Measurements from ENCODE around the gene PITPNC1.

The PITPNC1 gene

GRCh38 chr17:67566656-67567055 lies 189.6 kb downstream of the PITPNC1 start:
- in situ Hi-C loops (cut with HindIII; ENCODE audit: low sequenced_read_pairs), result no loop called here

GRCh38 chr17:67569015-67569451 lies 192.0 kb downstream of the PITPNC1 start:
- in situ Hi-C loops (cut with HindIII; ENCODE audit: low sequenced_read_pairs), result no loop called here

GRCh38 chr17:67569873-67570272 lies 192.8 kb downstream of the PITPNC1 start:
- in situ Hi-C loops (cut with HindIII; ENCODE audit: low sequenced_read_pairs), result loop anchor here (10.0 kb wide), 1 partner anchor 145 kb away; no protein-coding TSS in a partner anchor

GRCh38 chr17:67570797-67571196 lies 193.7 kb downstream of the PITPNC1 start:
- in situ Hi-C loops (cut with HindIII; ENCODE audit: low sequenced_read_pairs), result loop anchor here (10.0 kb wide), 1 partner anchor 146 kb away; no protein-coding TSS in a partner anchor

- in situ Hi-C loops (cut with HindIII; ENCODE audit: low sequenced_read_pairs), result loop anchor here (10.0 kb wide), 1 partner anchor 147 kb away; no protein-coding TSS in a partner anchor
These were observed 194.4 kb downstream of the PITPNC1 start for GRCh38 chr17:67571478-67571877.

GRCh38 chr17:67573987-67574657 lies 197.0 kb downstream of the PITPNC1 start:
- in situ Hi-C loops (cut with HindIII; ENCODE audit: low sequenced_read_pairs), result loop anchor here (10.0 kb wide), 1 partner anchor 149 kb away; no protein-coding TSS in a partner anchor

GRCh38 chr17:67574658-67575293 lies 197.7 kb downstream of the PITPNC1 start:
- in situ Hi-C loops (cut with HindIII; ENCODE audit: low sequenced_read_pairs), result loop anchor here (10.0 kb wide), 1 partner anchor 150 kb away; no protein-coding TSS in a partner anchor

- in situ Hi-C loops (cut with HindIII; ENCODE audit: low sequenced_read_pairs), result loop anchor here (10.0 kb wide), 1 partner anchor 151 kb away; no protein-coding TSS in a partner anchor
These were observed 198.2 kb downstream of the PITPNC1 start for GRCh38 chr17:67575325-67575724.

GRCh38 chr17:67576471-67577115 lies 199.5 kb downstream of the PITPNC1 start:
- in situ Hi-C loops (cut with HindIII; ENCODE audit: low sequenced_read_pairs), result loop anchor here (10.0 kb wide), 1 partner anchor 152 kb away; no protein-coding TSS in a partner anchor

- in situ Hi-C loops (cut with HindIII; ENCODE audit: low sequenced_read_pairs), result loop anchor here (10.0 kb wide), 1 partner anchor 153 kb away; no protein-coding TSS in a partner anchor
These were observed 200.5 kb downstream of the PITPNC1 start for GRCh38 chr17:67577429-67578141.

GRCh38 chr17:67578142-67578457 lies 201.0 kb downstream of the PITPNC1 start:
- in situ Hi-C loops (cut with HindIII; ENCODE audit: low sequenced_read_pairs), result loop anchor here (10.0 kb wide), 1 partner anchor 153 kb away; no protein-coding TSS in a partner anchor

- in situ Hi-C loops (cut with HindIII; ENCODE audit: low sequenced_read_pairs), result loop anchor here (10.0 kb wide), 1 partner anchor 154 kb away; no protein-coding TSS in a partner anchor
These were observed 201.8 kb downstream of the PITPNC1 start for GRCh38 chr17:67578679-67579405.

GRCh38 chr17:67582673-67583081 lies 205.6 kb downstream of the PITPNC1 start:
- in situ Hi-C loops (cut with HindIII; ENCODE audit: low sequenced_read_pairs), result loop anchor here (5.0 kb wide), 1 partner anchor 50 kb away; no protein-coding TSS in a partner anchor

GRCh38 chr17:67585077-67585602 lies 208.1 kb downstream of the PITPNC1 start:
- in situ Hi-C loops (cut with HindIII; ENCODE audit: low sequenced_read_pairs), result no loop called here

- in situ Hi-C loops (cut with HindIII; ENCODE audit: low sequenced_read_pairs), result no loop called here
These were observed 211.2 kb downstream of the PITPNC1 start for GRCh38 chr17:67588326-67588725.

GRCh38 chr17:67594115-67594880 lies 217.2 kb downstream of the PITPNC1 start:
- in situ Hi-C loops (cut with HindIII; ENCODE audit: low sequenced_read_pairs), result no loop called here

- in situ Hi-C loops (cut with HindIII; ENCODE audit: low sequenced_read_pairs), result no loop called here
These were observed 223.3 kb downstream of the PITPNC1 start for GRCh38 chr17:67600408-67600807.

GRCh38 chr17:67601897-67602296 lies 224.8 kb downstream of the PITPNC1 start:
- in situ Hi-C loops (cut with HindIII; ENCODE audit: low sequenced_read_pairs), result no loop called here

- in situ Hi-C loops (cut with HindIII; ENCODE audit: low sequenced_read_pairs), result no loop called here
These were observed 225.4 kb downstream of the PITPNC1 start for GRCh38 chr17:67602444-67602843.

Measured in endothelial cell of hepatic sinusoid (primary cell).